NB4 (cell line): ENCODE measurements around the gene SOX2.

ENCODE experiments used
- CTCF ChIP-seq: IDR thresholded peaks from one replicate; pipeline ENCODE4 v1.5.1; 2012; ENCODE audit warnings: low read depth, low read length
- POLR2A ChIP-seq: IDR thresholded peaks from 2 replicates; pipeline ENCODE4 v1.6.1; 2011; ENCODE audit warnings: mild to moderate bottlenecking; ENCODE audit not compliant: insufficient read length; ENCODE audit errors: extremely low read depth

GRCh38 chr3:181693280-181693679 lies 18.4 kb upstream of the SOX2 start:
- TF ChIP-seq CTCF (no peak), POLR2A (no peak)
